IPS-18c (cell line): Measurements from ENCODE around the gene DNMT3B.

Experiments used
- H3K4me3 ChIP-seq: 2 replicates; pipeline ENCODE4 v1.7.0; 2013; ENCODE audit warnings: low read depth, mild to moderate bottlenecking, low read length, moderate library complexity; ENCODE audit not compliant: insufficient read depth
- H3K9me3 ChIP-seq: one replicate; pipeline ENCODE4 v1.6.1; 2013; ENCODE audit warnings: mild to moderate bottlenecking, low read length, moderate library complexity; ENCODE audit not compliant: control insufficient read depth, insufficient read depth

DNMT3B gene

GRCh38 chr20:32832664-32833063 lies 70.5 kb downstream of the DNMT3B start:
- no peaks in the 10 kb centered on the region for H3K9me3 ChIP-seq
- H3K4me3 ChIP-seq: no peak overlapping the region

- H3K9me3 ChIP-seq: no peaks in the 10 kb centered on the region
Measured at GRCh38 chr20:32834972-32835371, 72.8 kb downstream of the DNMT3B start.

GRCh38 chr20:32837157-32837556 lies 75.0 kb downstream of the DNMT3B start:
- H3K9me3 ChIP-seq: no peaks in the 10 kb centered on the region
- no peak overlapping the region for H3K4me3 ChIP-seq

More at GRCh38 chr20:32834972-32835371, 72.8 kb downstream of the DNMT3B start:
- no peak overlapping the region for H3K4me3 ChIP-seq

GRCh38 chr20:32839227-32839981 lies 77.2 kb downstream of the DNMT3B start:
- no peak overlapping the region for H3K4me3 ChIP-seq
- no peaks in the 10 kb centered on the region for H3K9me3 ChIP-seq

- H3K9me3 ChIP-seq: no peaks in the 10 kb centered on the region
- H3K4me3 ChIP-seq: no peak overlapping the region
Measured at GRCh38 chr20:32839982-32840285, 77.7 kb downstream of the DNMT3B start.

- no peak overlapping the region for H3K4me3 ChIP-seq
- H3K9me3 ChIP-seq: no peaks in the 10 kb centered on the region
Measured at GRCh38 chr20:32841174-32841573, 79.0 kb downstream of the DNMT3B start.

GRCh38 chr20:32841632-32842031 lies 79.4 kb downstream of the DNMT3B start:
- Histone ChIP-seq H3K4me3 (no peak overlapping the region), H3K9me3 (no peaks in the 10 kb centered on the region)

GRCh38 chr20:32842688-32843524 lies 80.7 kb downstream of the DNMT3B start:
- no peaks in the 10 kb centered on the region for H3K9me3 ChIP-seq
- no peak overlapping the region for H3K4me3 ChIP-seq

- Histone ChIP-seq H3K4me3 (no peak overlapping the region), H3K9me3 (no peaks in the 10 kb centered on the region)
Measured at GRCh38 chr20:32845786-32846185, 83.6 kb downstream of the DNMT3B start.

GRCh38 chr20:32846852-32847251 lies 84.7 kb downstream of the DNMT3B start:
- H3K4me3 ChIP-seq: no peak overlapping the region
- no peaks in the 10 kb centered on the region for H3K9me3 ChIP-seq

GRCh38 chr20:32847964-32848363 lies 85.8 kb downstream of the DNMT3B start:
- Histone ChIP-seq H3K9me3 (no peaks in the 10 kb centered on the region), H3K4me3 (no peak overlapping the region)

- no peak overlapping the region for H3K4me3 ChIP-seq
- no peaks in the 10 kb centered on the region for H3K9me3 ChIP-seq
Measured at GRCh38 chr20:32848846-32849245, 86.7 kb downstream of the DNMT3B start.

GRCh38 chr20:32849577-32849976 lies 87.4 kb downstream of the DNMT3B start:
- Histone ChIP-seq H3K9me3 (no peaks in the 10 kb centered on the region), H3K4me3 (no peak overlapping the region)

GRCh38 chr20:32855387-32855786 lies 93.2 kb downstream of the DNMT3B start:
- Histone ChIP-seq H3K4me3 (no peak overlapping the region), H3K9me3 (no peaks in the 10 kb centered on the region)

- H3K4me3 ChIP-seq: no peak overlapping the region
- H3K9me3 ChIP-seq: no peaks in the 10 kb centered on the region
Measured at GRCh38 chr20:32858189-32858588, 96.0 kb downstream of the DNMT3B start.
